ENCODE results near the gene RHOT1.

The RHOT1 gene

DNA sequence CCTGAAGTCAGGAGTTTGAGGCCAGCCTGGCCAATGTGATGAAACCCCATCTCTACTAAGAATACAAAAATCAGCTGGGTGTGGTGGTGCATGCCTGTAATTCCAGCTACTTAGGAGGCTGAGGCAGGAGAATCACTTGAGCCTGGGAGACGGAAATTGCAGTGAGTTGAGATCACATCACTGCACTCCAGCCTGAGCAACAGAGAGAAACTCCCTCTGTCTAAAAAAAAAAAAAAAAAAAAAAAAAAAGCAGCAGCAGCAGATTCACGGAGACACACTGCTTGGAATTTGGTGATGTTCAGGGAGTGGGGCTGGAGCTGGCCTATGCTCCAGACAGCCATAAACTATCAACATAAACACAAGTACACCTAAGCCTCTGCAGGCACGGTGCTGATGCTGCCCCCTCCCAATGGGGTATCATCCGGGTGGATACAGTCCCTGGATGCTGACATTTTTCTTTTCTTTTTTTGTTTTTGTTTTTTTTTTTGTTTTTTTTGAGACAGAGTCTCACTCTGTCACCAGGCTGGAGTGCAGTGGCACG is 39.6 kb upstream of the RHOT1 start:
- TF ChIP-seq ZBTB7A (IDR thresholded peaks at IDR 0.05; ENCODE audit: low read depth) (no peak), CEBPB (IDR thresholded peaks at IDR 0.05) (no peak)
- TF ChIP-seq, protein P1, sequence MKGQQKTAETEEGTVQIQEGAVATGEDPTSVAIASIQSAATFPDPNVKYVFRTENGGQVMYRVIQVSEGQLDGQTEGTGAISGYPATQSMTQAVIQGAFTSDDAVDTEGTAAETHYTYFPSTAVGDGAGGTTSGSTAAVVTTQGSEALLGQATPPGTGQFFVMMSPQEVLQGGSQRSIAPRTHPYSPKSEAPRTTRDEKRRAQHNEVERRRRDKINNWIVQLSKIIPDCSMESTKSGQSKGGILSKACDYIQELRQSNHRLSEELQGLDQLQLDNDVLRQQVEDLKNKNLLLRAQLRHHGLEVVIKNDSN (IDR thresholded peaks at IDR 0.05) = no peak

DNA sequence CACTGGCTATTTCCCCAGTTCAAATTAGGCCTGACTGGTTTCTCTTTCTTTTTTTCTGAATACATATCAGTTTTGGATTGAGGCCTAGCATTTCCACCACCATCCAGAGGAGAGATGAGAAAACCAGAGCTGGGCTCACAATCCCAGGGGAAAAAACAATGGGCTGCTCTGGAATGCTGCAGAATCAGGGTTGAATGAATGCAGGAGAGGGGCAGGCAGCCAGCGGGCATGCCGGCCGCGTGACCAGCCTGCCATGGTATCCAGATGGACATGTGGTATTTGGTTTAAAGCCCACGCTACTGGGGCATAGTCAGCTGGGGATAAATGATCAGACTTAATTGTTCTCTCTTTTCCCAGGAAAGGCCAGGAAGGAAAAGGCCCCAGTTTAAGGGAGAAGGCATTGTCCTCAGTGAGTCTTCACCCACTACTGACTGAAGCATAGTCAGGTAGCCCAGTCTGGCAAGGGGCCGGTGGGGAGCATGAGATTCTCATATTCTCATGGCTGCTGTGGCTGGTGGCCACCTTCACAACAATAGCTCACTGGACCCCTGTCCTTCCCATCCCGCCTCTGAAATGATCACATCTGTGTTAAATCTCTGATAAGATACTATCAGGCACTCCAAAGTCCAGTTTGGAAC is 38.7 kb upstream of the RHOT1 start:
- TF ChIP-seq YY1 (IDR thresholded peaks at IDR 0.05; ENCODE audit: low read depth) (no peak), FOXM1 (IDR thresholded peaks at IDR 0.05; ENCODE audit: borderline replicate concordance, low read depth) (no peak), CREB1 (IDR thresholded peaks at IDR 0.05; ENCODE audit: low read depth) (no peak), CEBPB (IDR thresholded peaks at IDR 0.05) (no peak), NFIC (IDR thresholded peaks at IDR 0.05) (no peak), EGR1 (IDR thresholded peaks at IDR 0.05) (no peak), EP300 (IDR thresholded peaks at IDR 0.05; ENCODE audit: borderline replicate concordance) (no peak), TCF12 (IDR thresholded peaks at IDR 0.05; ENCODE audit: low read depth) (no peak), RAD21 (IDR thresholded peaks at IDR 0.05; ENCODE audit: low read depth) (no peak), ZBTB7A (IDR thresholded peaks at IDR 0.05; ENCODE audit: low read depth) (no peak), TEAD4 (IDR thresholded peaks at IDR 0.05) (no peak), TAF1 (IDR thresholded peaks at IDR 0.05; ENCODE audit: low read depth) (no peak)
- TF ChIP-seq, protein P1 (IDR thresholded peaks at IDR 0.05) = no peak
- TF ChIP-seq, protein P2, sequence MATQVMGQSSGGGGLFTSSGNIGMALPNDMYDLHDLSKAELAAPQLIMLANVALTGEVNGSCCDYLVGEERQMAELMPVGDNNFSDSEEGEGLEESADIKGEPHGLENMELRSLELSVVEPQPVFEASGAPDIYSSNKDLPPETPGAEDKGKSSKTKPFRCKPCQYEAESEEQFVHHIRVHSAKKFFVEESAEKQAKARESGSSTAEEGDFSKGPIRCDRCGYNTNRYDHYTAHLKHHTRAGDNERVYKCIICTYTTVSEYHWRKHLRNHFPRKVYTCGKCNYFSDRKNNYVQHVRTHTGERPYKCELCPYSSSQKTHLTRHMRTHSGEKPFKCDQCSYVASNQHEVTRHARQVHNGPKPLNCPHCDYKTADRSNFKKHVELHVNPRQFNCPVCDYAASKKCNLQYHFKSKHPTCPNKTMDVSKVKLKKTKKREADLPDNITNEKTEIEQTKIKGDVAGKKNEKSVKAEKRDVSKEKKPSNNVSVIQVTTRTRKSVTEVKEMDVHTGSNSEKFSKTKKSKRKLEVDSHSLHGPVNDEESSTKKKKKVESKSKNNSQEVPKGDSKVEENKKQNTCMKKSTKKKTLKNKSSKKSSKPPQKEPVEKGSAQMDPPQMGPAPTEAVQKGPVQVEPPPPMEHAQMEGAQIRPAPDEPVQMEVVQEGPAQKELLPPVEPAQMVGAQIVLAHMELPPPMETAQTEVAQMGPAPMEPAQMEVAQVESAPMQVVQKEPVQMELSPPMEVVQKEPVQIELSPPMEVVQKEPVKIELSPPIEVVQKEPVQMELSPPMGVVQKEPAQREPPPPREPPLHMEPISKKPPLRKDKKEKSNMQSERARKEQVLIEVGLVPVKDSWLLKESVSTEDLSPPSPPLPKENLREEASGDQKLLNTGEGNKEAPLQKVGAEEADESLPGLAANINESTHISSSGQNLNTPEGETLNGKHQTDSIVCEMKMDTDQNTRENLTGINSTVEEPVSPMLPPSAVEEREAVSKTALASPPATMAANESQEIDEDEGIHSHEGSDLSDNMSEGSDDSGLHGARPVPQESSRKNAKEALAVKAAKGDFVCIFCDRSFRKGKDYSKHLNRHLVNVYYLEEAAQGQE (IDR thresholded peaks at IDR 0.05; ENCODE audit: low read depth) = no peak
- TF ChIP-seq, protein P3, sequence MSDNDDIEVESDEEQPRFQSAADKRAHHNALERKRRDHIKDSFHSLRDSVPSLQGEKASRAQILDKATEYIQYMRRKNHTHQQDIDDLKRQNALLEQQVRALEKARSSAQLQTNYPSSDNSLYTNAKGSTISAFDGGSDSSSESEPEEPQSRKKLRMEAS (IDR thresholded peaks at IDR 0.05) = no peak

DNA sequence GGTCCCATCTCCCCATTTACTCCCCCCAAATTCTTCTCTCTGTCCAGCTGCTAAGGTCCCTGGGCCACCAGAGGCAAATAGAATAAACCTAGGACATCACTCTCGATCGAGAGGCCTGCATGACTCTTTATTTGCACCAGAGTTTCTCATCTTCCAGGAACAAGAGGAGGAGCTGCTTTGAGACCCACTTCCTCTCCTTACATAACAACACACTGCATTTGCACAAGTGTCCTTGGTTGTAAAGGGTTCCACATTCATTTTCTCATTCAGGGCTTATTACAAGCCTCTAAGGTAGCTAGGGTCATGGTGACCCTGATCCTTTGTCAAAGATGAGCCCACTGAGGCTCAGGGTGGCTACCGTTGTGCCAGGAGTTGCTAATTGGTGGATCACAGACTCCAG is 38.1 kb upstream of the RHOT1 start:
- TF ChIP-seq NFIC (IDR thresholded peaks at IDR 0.05) (no peak), YY1 (IDR thresholded peaks at IDR 0.05; ENCODE audit: low read depth) (no peak), ZBTB7A (IDR thresholded peaks at IDR 0.05; ENCODE audit: low read depth) (no peak), RAD21 (IDR thresholded peaks at IDR 0.05; ENCODE audit: low read depth) (no peak), CEBPB (IDR thresholded peaks at IDR 0.05) (no peak), EP300 (IDR thresholded peaks at IDR 0.05; ENCODE audit: borderline replicate concordance) (no peak), TAF1 (IDR thresholded peaks at IDR 0.05; ENCODE audit: low read depth) (no peak), FOXM1 (IDR thresholded peaks at IDR 0.05; ENCODE audit: borderline replicate concordance, low read depth) (no peak), TCF12 (IDR thresholded peaks at IDR 0.05; ENCODE audit: low read depth) (no peak), CREB1 (IDR thresholded peaks at IDR 0.05; ENCODE audit: low read depth) (no peak), TEAD4 (IDR thresholded peaks at IDR 0.05) (no peak), EGR1 (IDR thresholded peaks at IDR 0.05) (no peak)
- TF ChIP-seq, protein P3 (IDR thresholded peaks at IDR 0.05) = no peak

DNA sequence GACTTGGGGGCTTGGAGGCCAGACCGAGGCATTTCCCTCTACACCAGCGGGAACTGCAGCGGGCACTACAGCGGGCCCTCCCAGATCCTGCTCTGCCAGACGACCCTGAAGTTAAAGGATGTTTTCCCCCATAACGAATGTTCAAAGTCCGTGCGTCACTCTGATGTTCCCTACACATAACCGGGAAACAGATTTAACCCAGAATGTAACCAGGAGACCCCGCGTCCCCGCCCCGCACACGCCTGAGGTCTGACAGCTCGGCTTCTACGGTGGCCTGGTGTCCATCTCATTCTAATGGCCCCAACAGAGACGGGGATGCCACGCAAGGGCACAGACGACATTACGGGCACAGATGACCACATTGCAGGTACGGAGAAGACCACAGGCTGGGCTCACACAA is 31.7 kb upstream of the RHOT1 start:
- TF ChIP-seq TAF1 (IDR thresholded peaks at IDR 0.05; ENCODE audit: low read depth) (no peak), RAD21 (IDR thresholded peaks at IDR 0.05; ENCODE audit: low read depth) (no peak), CEBPB (IDR thresholded peaks at IDR 0.05) (no peak)
- TF ChIP-seq, protein P2 (IDR thresholded peaks at IDR 0.05; ENCODE audit: low read depth) = no peak

DNA sequence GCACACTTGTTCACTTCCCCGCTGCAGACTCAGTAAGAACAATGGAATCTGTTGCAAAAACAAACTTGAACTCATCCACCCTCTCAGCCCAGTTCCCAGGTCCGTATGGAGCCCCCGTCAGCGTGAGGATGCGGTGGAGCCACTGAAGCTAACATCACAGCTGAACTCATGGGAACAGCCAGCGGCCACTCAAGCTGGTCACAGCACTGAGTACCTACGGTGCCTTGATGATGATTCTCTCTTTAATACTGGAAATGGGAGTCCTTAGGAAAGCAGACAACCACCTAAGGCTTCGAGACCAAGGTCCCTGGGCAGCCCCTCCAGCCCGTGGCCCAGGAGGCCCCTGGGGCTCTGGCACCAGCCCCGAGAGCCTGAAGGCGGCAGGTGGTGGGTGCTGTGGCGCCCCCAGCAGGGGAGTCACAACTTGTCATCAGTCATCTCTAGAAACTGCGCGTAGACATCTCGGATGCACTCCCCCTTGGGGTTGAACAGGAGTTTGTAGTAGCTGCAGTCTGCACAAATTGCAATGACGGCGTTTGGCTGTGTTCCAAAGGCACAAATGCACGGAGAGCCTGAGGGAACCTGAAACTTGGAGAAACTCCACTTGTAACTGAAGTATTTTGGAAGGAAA is 31.0 kb upstream of the RHOT1 start:
- no peak for TF ChIP-seq TAF1 (IDR thresholded peaks at IDR 0.05; ENCODE audit: low read depth)
- TF ChIP-seq NFIC (IDR thresholded peaks at IDR 0.05) = peak; percentile 38; the same call in 1 of the 2 replicates

DNA sequence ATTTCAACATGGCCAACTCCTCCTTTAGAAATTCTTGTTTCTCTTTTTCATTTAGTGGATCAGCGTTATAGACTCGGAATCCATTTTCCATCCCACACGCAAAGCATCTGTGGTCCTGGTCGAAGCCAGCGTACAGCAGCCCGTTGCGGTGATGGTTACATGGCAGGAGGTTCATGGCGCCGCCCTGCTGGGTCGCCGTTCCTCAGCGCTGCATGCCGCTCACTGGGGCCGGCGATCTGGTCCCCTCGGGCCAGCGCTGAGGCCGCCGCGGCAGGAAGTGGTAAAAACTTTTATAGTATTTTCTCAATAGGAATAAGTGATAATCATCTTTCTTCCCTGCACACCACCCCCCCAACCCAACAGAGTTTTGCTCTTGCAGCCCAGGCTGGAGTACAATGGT is 29.9 kb upstream of the RHOT1 start:
- TF ChIP-seq YY1 (IDR thresholded peaks at IDR 0.05; ENCODE audit: low read depth) = no peak
- TF ChIP-seq, protein P1 (IDR thresholded peaks at IDR 0.05) = no peak
- no peak for TF ChIP-seq FOXM1 (IDR thresholded peaks at IDR 0.05; ENCODE audit: borderline replicate concordance, low read depth)
- TF ChIP-seq TCF12 (IDR thresholded peaks at IDR 0.05; ENCODE audit: low read depth) = no peak
- TF ChIP-seq ZBTB7A (IDR thresholded peaks at IDR 0.05; ENCODE audit: low read depth) = no peak
- no peak for TF ChIP-seq NFIC (IDR thresholded peaks at IDR 0.05)
- TF ChIP-seq EP300 (IDR thresholded peaks at IDR 0.05; ENCODE audit: borderline replicate concordance) = no peak
- TF ChIP-seq RAD21 (IDR thresholded peaks at IDR 0.05; ENCODE audit: low read depth) = no peak
- no peak for TF ChIP-seq EGR1 (IDR thresholded peaks at IDR 0.05)
- no peak for TF ChIP-seq CEBPB (IDR thresholded peaks at IDR 0.05)
- no peak for TF ChIP-seq TAF1 (IDR thresholded peaks at IDR 0.05; ENCODE audit: low read depth)
- TF ChIP-seq, protein P3 (IDR thresholded peaks at IDR 0.05) = no peak
- no peak for TF ChIP-seq TEAD4 (IDR thresholded peaks at IDR 0.05)
- TF ChIP-seq, protein P2 (IDR thresholded peaks at IDR 0.05; ENCODE audit: low read depth) = no peak
- TF ChIP-seq CREB1 (IDR thresholded peaks at IDR 0.05; ENCODE audit: low read depth) = no peak

Data from Ishikawa (cell line).